DOHH2 (cell line): ENCODE results near the gene RTRAF.

Experiments used
- EZH2phosphoT487 ChIP-seq: fragments of 200-600 bp; sonication (generic); IDR thresholded peaks from 2 replicates; pipeline ENCODE4 v1.6.1; 2017; ENCODE audit warnings: borderline replicate concordance, mild to moderate bottlenecking, antibody characterized with exemption, low read length, moderate library complexity, mixed read lengths
- TF ChIP-seq, protein P1 (sequence below): fragments of 200-600 bp; sonication (generic); IDR thresholded peaks from one replicate; pipeline ENCODE4 v1.5.1; 2014; ENCODE audit warnings: antibody characterized with exemption, mild to moderate bottlenecking, low read depth, low read length; ENCODE audit not compliant: poor library complexity, severe bottlenecking

DNA sequence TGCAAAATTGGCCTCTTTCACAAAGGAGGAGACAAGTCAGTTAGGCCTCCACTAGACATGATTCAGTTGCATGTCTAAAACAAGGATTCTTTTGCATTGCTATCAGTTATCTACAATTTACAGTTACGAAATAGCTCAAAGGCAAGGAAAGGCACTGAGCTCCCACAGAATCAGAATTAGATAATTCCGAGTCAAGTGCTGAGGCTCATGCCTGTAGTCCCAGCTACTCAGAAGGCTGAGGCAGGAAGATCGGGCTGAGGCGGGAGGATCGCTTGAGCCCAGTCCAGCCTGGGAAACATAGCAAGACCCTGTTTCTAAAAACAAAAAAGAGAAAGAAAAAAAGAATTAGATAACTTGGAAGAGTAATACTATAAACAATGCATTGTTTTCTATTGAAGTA, 12.3 kb upstream of the RTRAF start:
- TF ChIP-seq, protein P1, sequence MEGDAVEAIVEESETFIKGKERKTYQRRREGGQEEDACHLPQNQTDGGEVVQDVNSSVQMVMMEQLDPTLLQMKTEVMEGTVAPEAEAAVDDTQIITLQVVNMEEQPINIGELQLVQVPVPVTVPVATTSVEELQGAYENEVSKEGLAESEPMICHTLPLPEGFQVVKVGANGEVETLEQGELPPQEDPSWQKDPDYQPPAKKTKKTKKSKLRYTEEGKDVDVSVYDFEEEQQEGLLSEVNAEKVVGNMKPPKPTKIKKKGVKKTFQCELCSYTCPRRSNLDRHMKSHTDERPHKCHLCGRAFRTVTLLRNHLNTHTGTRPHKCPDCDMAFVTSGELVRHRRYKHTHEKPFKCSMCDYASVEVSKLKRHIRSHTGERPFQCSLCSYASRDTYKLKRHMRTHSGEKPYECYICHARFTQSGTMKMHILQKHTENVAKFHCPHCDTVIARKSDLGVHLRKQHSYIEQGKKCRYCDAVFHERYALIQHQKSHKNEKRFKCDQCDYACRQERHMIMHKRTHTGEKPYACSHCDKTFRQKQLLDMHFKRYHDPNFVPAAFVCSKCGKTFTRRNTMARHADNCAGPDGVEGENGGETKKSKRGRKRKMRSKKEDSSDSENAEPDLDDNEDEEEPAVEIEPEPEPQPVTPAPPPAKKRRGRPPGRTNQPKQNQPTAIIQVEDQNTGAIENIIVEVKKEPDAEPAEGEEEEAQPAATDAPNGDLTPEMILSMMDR: no peak
- TF ChIP-seq EZH2phosphoT487: no peak
